IPS-18a (cell line): ENCODE data around the gene MSTN.
"Not testable (repeated sequence)": the region's sequence is repeated elsewhere in the genome, so short reads cannot be mapped to it uniquely, and the experiment has no call there.

ENCODE experiments used
- H3K27ac ChIP-seq: one replicate; pipeline ENCODE4 v1.5.1; 2013; ENCODE audit warnings: low read length
- H3K27me3 ChIP-seq: one replicate; pipeline ENCODE4 v1.6.1; 2013; ENCODE audit warnings: mild to moderate bottlenecking, low read length; ENCODE audit not compliant: control insufficient read depth, insufficient read depth
- H3K36me3 ChIP-seq: one replicate; pipeline ENCODE4 v1.6.1; 2013; ENCODE audit warnings: low read depth, low read length; ENCODE audit not compliant: control insufficient read depth
- H3K4me1 ChIP-seq: one replicate; pipeline ENCODE4 v1.6.1; 2013; ENCODE audit warnings: low read depth, low read length; ENCODE audit not compliant: control insufficient read depth
- H3K4me3 ChIP-seq: one replicate; pipeline ENCODE4 v1.5.1; 2013; ENCODE audit warnings: low read length
- H3K9ac ChIP-seq: one replicate; pipeline ENCODE4 v1.6.1; 2013; ENCODE audit warnings: mild to moderate bottlenecking, low read length, moderate library complexity
- H3K9me3 ChIP-seq: one replicate; pipeline ENCODE4 v1.6.1; 2013; ENCODE audit warnings: low read depth, low read length; ENCODE audit not compliant: control insufficient read depth

Gene MSTN

GRCh38 chr2:190062053-190062452, 476 bp downstream of the MSTN start:
- no peak overlapping the region for H3K4me3 ChIP-seq
- no peaks in the 10 kb centered on the region for H3K9me3 ChIP-seq
- no peaks in the 10 kb centered on the region for H3K36me3 ChIP-seq
- no peaks in the 10 kb centered on the region for H3K4me1 ChIP-seq
- no peaks in the 10 kb centered on the region for H3K27me3 ChIP-seq
- H3K27ac ChIP-seq: no peak overlapping the region
- no peak overlapping the region for H3K9ac ChIP-seq

- Histone ChIP-seq H3K4me1 (no peaks in the 10 kb centered on the region), H3K9ac (no peak overlapping the region), H3K4me3 (no peak overlapping the region), H3K9me3 (no peaks in the 10 kb centered on the region), H3K36me3 (no peaks in the 10 kb centered on the region), H3K27me3 (no peaks in the 10 kb centered on the region), H3K27ac (no peak overlapping the region)
Observed at GRCh38 chr2:190060626-190061025, 1.9 kb downstream of the MSTN start.

GRCh38 chr2:190060019-190060418, 2.5 kb downstream of the MSTN start:
- Histone ChIP-seq H3K4me3 (no peak overlapping the region), H3K9ac (no peak overlapping the region), H3K27ac (no peak overlapping the region), H3K27me3 (no peaks in the 10 kb centered on the region), H3K9me3 (no peaks in the 10 kb centered on the region), H3K36me3 (no peaks in the 10 kb centered on the region), H3K4me1 (no peaks in the 10 kb centered on the region)

- no peaks in the 10 kb centered on the region for H3K27me3 ChIP-seq
- H3K4me3 ChIP-seq: no peak overlapping the region
- H3K4me1 ChIP-seq: peaks cover 4% of the 10 kb centered on the region
- H3K36me3 ChIP-seq: no peaks in the 10 kb centered on the region
- no peak overlapping the region for H3K9ac ChIP-seq
- H3K27ac ChIP-seq: no peak overlapping the region
- no peaks in the 10 kb centered on the region for H3K9me3 ChIP-seq
Observed at GRCh38 chr2:190053426-190053825, 9.1 kb downstream of the MSTN start.

- no peak overlapping the region for H3K9ac ChIP-seq
- H3K36me3 ChIP-seq: no peaks in the 10 kb centered on the region
- H3K9me3 ChIP-seq: no peaks in the 10 kb centered on the region
- H3K4me3 ChIP-seq: no peak overlapping the region
- peaks cover 4% of the 10 kb centered on the region for H3K4me1 ChIP-seq
- no peak overlapping the region for H3K27ac ChIP-seq
- no peaks in the 10 kb centered on the region for H3K27me3 ChIP-seq
Observed at GRCh38 chr2:190052307-190052706, 10.2 kb downstream of the MSTN start.

- Histone ChIP-seq H3K9me3 (no peaks in the 10 kb centered on the region), H3K4me3 (no peak overlapping the region), H3K9ac (no peak overlapping the region), H3K27me3 (no peaks in the 10 kb centered on the region), H3K27ac (no peak overlapping the region), H3K4me1 (peaks cover 4% of the 10 kb centered on the region), H3K36me3 (no peaks in the 10 kb centered on the region)
Observed at GRCh38 chr2:190051223-190051622, 11.3 kb downstream of the MSTN start.

GRCh38 chr2:190050001-190050400, 12.5 kb downstream of the MSTN start:
- Histone ChIP-seq H3K9me3 (no peaks in the 10 kb centered on the region), H3K9ac (no peak overlapping the region), H3K4me3 (no peak overlapping the region), H3K27me3 (no peaks in the 10 kb centered on the region), H3K36me3 (no peaks in the 10 kb centered on the region), H3K27ac (no peak overlapping the region), H3K4me1 (peaks cover 4% of the 10 kb centered on the region)

- H3K9ac ChIP-seq: no peak overlapping the region
- H3K4me3 ChIP-seq: no peak overlapping the region
- H3K27me3 ChIP-seq: no peaks in the 10 kb centered on the region
- no peaks in the 10 kb centered on the region for H3K9me3 ChIP-seq
- no peak overlapping the region for H3K27ac ChIP-seq
- H3K4me1 ChIP-seq: peaks cover 3% of the 10 kb centered on the region
- H3K36me3 ChIP-seq: no peaks in the 10 kb centered on the region
Observed at GRCh38 chr2:190044866-190045265, 17.7 kb downstream of the MSTN start.

- no peaks in the 10 kb centered on the region for H3K36me3 ChIP-seq
Observed at GRCh38 chr2:190043441-190043840, 19.1 kb downstream of the MSTN start.

GRCh38 chr2:190036071-190036470, 26.5 kb downstream of the MSTN start:
- no peaks in the 10 kb centered on the region for H3K36me3 ChIP-seq
- H3K9me3 ChIP-seq: no peaks in the 10 kb centered on the region
- no peaks in the 10 kb centered on the region for H3K4me1 ChIP-seq
- H3K27ac ChIP-seq: no peak overlapping the region
- no peaks in the 10 kb centered on the region for H3K27me3 ChIP-seq
- H3K4me3 ChIP-seq: no peak overlapping the region
- H3K9ac ChIP-seq: no peak overlapping the region

More at GRCh38 chr2:190043441-190043840, 19.1 kb downstream of the MSTN start:
- Histone ChIP-seq H3K4me3 (no peak overlapping the region), H3K9me3 (no peaks in the 10 kb centered on the region), H3K27ac (no peak overlapping the region), H3K27me3 (no peaks in the 10 kb centered on the region), H3K4me1 (no peaks in the 10 kb centered on the region), H3K9ac (no peak overlapping the region)

GRCh38 chr2:190034417-190034816, 28.1 kb downstream of the MSTN start:
- H3K4me3 ChIP-seq, H3K27ac ChIP-seq, H3K9me3 ChIP-seq, H3K27me3 ChIP-seq, H3K4me1 ChIP-seq, H3K9ac ChIP-seq, H3K36me3 ChIP-seq: not testable (repeated sequence)

GRCh38 chr2:190031969-190032618, 30.4 kb downstream of the MSTN start:
- H3K36me3 ChIP-seq: no peaks in the 10 kb centered on the region
- no peaks in the 10 kb centered on the region for H3K9me3 ChIP-seq
- H3K4me3 ChIP-seq: no peak overlapping the region
- no peaks in the 10 kb centered on the region for H3K4me1 ChIP-seq
- H3K9ac ChIP-seq: no peak overlapping the region
- no peaks in the 10 kb centered on the region for H3K27me3 ChIP-seq
- no peak overlapping the region for H3K27ac ChIP-seq
